GM21423 (cell line): ENCODE data around the gene ZFAND6.
A peak's percentile ranks its signal among the peaks of the same experiment; 100 is the strongest.
"Not testable (repeated sequence)": the region's sequence is repeated elsewhere in the genome, so short reads cannot be mapped to it uniquely, and the experiment has no call there.

ENCODE experiments used
- ATAC-seq: cut with Tn5 transposase; IDR thresholded peaks from one replicate; pipeline ENCODE4 v1.9.1; 2021; ENCODE audit warnings: mild to moderate bottlenecking, moderate library complexity; ENCODE audit not compliant: unreplicated experiment

Gene ZFAND6

GRCh38 chr15:80095969-80096368, 36.5 kb downstream of the ZFAND6 start:
- ATAC-seq, result no peak

DNA sequence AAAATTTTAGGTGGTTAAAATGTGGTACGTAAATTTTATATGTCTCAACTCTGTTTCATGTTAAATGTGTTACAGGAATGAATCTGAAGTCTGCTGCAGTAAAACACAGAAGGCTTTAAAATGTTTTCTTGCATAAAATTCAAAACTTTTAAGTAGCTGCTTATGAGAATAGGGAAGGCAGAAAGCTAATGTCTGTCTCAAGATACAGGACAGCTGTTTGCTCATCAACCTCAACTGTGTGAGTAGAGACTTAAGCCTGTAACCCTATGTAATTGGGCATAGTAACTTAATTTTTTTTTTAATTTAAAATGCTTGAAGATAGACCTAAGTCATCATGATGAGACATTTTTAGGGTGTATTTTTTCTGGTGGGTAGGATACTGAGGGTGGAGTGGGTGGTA, 38.9 kb downstream of the ZFAND6 start:
- ATAC-seq, result no peak

- ATAC-seq, result peak; percentile 48
Observed at GRCh38 chr15:80099241-80099640, 39.8 kb downstream of the ZFAND6 start.

- ATAC-seq, result peak; percentile 84
Observed at GRCh38 chr15:80099662-80100061, 40.2 kb downstream of the ZFAND6 start.

- ATAC-seq, result no peak
Observed at GRCh38 chr15:80100247-80100646, 40.8 kb downstream of the ZFAND6 start.

- ATAC-seq, result no peak
Observed at GRCh38 chr15:80105193-80105592, 45.7 kb downstream of the ZFAND6 start.

GRCh38 chr15:80105595-80105994, 46.1 kb downstream of the ZFAND6 start:
- ATAC-seq, result no peak

GRCh38 chr15:80106051-80106450, 46.6 kb downstream of the ZFAND6 start:
- ATAC-seq, result no peak

DNA sequence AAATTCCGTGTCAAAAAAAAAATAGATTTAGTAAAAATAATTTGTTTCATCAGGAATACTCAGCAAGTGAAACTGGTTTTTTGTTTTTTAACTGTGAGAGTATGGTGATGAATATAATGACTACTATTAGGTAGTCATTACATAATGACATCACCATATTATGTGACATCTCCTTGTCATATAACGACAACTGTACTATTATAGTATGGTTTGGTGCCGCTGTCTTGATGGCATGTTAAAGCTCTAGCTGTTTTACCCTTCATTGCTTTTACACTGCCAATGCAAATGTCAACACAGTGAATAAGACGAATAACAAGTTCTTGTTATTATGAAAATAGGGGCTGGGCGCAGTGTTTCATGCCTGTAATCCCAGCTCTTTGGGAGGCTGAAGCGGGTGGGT, 47.7 kb downstream of the ZFAND6 start:
- no peak for ATAC-seq

DNA sequence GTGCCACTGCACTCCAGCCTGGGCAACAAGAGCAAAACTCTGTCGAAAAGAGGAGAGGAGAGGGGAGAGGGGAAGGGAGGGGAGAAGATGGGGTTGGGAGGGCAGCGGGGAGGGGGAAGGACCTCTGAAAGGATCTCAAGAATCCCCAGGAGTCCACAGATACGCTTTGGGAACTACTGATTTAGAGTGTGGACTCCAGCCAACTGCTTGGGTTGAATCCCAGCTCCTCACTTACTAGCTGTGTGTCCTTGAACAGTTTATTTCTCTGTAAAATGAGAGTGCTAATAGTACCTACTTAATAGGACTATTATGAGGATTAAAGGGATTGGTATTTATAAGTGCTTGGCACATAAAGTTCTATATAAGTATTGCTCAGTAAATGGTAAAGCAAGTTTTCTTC, 48.3 kb downstream of the ZFAND6 start:
- ATAC-seq, result no peak

DNA sequence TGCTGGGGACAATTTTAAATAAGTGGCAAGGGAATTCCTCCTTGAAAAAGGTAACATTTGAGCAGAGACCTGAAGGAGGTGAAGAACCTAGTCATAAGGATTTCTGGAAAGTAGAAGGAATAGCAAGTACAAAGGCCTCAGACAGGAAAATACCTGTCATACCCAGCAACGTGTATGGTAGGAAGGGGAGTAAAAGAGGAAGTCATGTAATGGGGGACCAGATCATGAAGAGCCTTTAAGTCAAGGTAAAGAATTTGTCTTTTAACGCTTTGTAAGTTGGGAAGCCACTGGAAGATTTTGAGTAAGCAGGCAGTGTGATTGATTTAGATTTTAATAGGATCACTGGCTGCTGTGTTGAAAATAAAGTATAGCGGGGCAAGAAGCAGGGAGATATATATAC, 49.9 kb downstream of the ZFAND6 start:
- no peak for ATAC-seq

DNA sequence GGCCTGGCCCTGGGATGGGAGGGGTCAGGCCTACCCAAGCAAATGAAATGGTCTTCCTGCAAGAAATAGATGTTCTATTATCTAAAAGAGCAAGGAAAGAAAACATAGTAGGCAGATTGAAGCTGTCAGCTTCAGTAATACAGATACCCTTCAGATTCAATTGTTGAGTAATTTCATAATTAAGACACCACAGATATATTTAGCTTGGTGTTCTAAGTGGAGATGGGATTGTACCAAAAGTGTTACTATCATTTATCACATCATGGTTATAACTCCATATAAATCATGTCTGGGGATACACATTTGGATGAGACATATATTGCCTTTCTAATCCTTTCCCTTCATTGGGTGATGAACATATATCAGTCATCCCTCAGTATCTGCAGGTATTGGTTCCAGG, 51.4 kb downstream of the ZFAND6 start:
- no peak for ATAC-seq

GRCh38 chr15:80114114-80114513, 54.6 kb downstream of the ZFAND6 start:
- ATAC-seq, result no peak

- ATAC-seq, result no peak
Observed at GRCh38 chr15:80115021-80115420, 55.5 kb downstream of the ZFAND6 start.

DNA sequence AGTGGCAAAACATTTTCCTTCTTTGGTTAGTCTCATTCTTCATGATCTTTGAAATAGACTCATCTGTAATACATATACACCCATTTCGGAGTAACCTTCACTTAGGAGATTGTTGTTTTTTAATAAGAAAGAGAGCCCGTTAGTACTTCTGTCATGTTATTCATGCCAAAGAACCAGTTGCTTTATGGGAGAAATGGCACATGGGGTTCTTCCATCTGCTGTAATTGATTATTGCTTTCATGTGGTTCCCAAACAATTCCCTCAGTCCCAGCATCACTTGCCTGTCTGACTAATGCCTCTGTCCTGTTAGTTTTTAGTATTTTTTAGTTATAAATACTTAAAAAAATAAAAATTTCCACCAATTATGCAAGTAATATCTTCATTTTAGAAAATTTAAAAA, 59.5 kb downstream of the ZFAND6 start:
- no peak for ATAC-seq

- ATAC-seq, result no peak
Observed at GRCh38 chr15:80120636-80121035, 61.2 kb downstream of the ZFAND6 start.

GRCh38 chr15:80121546-80121945, 62.1 kb downstream of the ZFAND6 start:
- no peak for ATAC-seq

- ATAC-seq, result no peak
Observed at GRCh38 chr15:80123034-80123433, 63.6 kb downstream of the ZFAND6 start.

- ATAC-seq, result not testable (repeated sequence)
Observed at GRCh38 chr15:80127253-80127652, 67.8 kb downstream of the ZFAND6 start.

DNA sequence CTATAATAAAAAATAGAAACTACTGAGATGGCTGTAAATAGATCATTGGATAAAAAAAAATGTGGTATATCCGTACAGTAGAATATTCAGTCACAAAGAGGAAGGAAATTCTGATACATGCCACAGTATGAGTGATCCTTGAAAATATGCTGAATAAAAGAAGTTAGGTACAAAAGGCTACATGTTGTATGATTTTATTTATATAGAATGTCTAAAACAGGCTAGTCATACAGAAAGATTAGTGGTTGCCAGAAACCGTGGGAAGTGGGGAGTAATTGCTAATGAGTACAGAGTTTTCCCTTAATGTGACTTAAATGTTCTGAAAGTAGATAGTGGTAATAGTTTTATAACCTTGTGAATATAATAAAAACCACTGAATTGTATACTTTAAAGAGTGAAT, 68.4 kb downstream of the ZFAND6 start:
- ATAC-seq, result no peak

- no peak for ATAC-seq
Observed at GRCh38 chr15:80132382-80132781, 72.9 kb downstream of the ZFAND6 start.

DNA sequence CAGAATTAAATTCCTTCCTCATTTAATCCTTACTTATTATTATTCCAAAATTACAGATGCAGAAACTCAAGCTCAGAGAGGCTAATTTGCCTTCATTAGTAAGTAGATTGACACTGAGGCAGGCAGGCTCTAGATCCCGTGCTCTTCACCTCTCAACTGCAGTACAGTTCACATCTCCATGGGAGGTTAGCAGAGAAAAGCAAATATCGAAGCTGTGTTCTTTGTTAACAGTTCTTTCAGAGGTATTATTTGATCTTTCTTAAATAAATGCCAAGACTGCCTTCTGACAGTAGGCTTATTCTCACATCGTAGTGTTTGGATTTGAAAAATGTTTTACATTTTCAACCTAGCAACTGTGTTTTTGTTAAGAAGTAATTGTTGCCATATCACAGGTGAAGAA, 77.4 kb downstream of the ZFAND6 start:
- no peak for ATAC-seq

DNA sequence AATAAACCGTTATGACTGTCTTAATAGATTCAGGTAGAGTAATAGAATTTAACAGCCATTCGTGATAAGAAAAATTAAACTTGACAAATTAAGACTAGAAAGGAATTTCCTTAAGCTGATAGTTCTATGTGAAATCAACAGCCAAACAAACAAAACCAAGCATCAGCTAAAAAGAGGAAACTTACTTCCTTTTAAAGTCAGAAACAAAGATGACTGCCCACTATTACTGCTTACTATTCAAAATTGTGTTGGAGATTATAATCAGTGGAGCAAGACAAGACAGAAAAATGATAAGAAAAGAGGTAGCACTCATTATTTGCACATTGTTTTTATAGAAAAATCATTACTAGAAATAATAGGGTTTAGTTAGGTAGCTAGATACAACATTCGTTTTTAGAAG, 79.5 kb downstream of the ZFAND6 start:
- no peak for ATAC-seq

DNA sequence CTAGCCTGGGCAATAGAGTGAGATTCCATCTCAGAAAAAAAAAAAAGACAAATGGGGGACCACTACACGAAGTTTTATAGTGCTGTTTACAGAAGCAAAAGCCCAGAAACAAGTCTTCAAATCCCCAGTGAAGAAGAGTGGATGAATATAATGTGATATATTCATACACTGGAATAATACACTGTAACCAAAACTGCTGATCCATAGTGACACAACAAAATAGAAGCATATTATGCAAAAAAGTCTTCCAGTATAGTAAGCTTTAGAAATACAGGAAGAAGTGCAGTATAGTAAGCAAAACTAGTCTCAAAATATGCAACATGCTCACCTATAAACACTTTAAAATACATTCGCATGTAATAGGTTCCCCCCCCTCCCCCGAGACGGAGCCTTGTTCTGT, 81.4 kb downstream of the ZFAND6 start:
- no peak for ATAC-seq
